ENCODE results near the gene MYO1H. TPM values are rescaled to one million over a fixed set of nuclear protein-coding genes. Genes with fewer than 3 reads are reported as not detected.

The MYO1H gene
- total RNA-seq, 1 experiment from 2014 or later, result 0.26 TPM

DNA sequence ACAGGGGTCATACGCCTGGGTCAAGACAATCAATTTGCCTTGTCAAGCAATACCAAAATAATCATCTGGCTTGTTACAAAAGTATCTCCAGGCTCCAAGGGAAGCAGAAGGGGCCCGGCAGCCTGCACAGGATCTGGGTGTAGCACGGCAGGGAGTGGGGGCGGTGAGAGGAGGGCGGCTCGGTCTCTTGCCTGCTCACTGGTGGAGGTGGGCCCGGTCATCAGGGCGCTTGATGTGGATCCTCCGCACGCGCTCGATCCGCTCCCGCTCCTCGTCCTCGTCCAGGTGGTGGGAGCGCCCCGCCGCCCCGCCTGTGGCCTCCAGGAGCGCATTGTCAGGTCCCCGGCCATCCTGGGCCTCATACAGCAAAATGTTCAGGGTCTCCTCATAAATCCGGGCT, 103.7 kb downstream of the MYO1H start:
- Mint-ChIP-seq H3K9me3 (no peaks in the 10 kb centered on the region), H3K4me3 (no peak overlapping the region), H3K27ac (no peak overlapping the region), H3K4me1 (no peaks in the 10 kb centered on the region), H3K36me3 (ENCODE audit: insufficient read depth in 1 of 3, low read depth in 3 of 3) (peaks cover 41 to 94% (median 75%) of the 10 kb centered on the region in 3 experiments; a peak in 6 of 7 replicates), H3K27me3 (ENCODE audit: low read depth) (no peaks in the 10 kb centered on the region)
- Histone ChIP-seq H4K20me1 (ENCODE audit: control insufficient read depth, insufficient read depth, insufficient read length) (no peaks in the 10 kb centered on the region), H3T11ph (ENCODE audit: low read length) (no peak overlapping the region), H2BK15ac (ENCODE audit: low read depth, low read length) (no peak overlapping the region), H3K4me1 (ENCODE audit: insufficient read depth, low read length) (no peaks in the 10 kb centered on the region), H4K91ac (ENCODE audit: insufficient read length, low read depth, low read length) (no peak overlapping the region), H3K79me1 (ENCODE audit: insufficient read depth, low read depth, low read length, poor library complexity, severe bottlenecking) (no peaks in the 10 kb centered on the region), H3K9ac (ENCODE audit: extremely low read depth, insufficient read length, low read length) (no peak overlapping the region), H2BK20ac (ENCODE audit: low read depth, low read length, poor library complexity, severe bottlenecking) (no peak overlapping the region), H3K23me2 (ENCODE audit: insufficient read length, low read depth, low read length, poor library complexity, severe bottlenecking) (no peaks in the 10 kb centered on the region), H3K4me2 (ENCODE audit: insufficient read depth, insufficient read length, low read length) (no peak overlapping the region), H4K8ac (replicated peaks; ENCODE audit: insufficient read length, low read depth, low read length) (no peak overlapping the region), H3K27ac (ENCODE audit: insufficient read length, low read depth, low read length) (no peak overlapping the region), H2AFZ (ENCODE audit: low read length) (no peak overlapping the region), H3K79me2 (ENCODE audit: insufficient read depth, low read length) (no peaks in the 10 kb centered on the region), H2AK5ac (ENCODE audit: insufficient read length, low read length) (no peak overlapping the region), H3K27me3 (ENCODE audit: insufficient read depth, low read length) (no peaks in the 10 kb centered on the region), H3K56ac (ENCODE audit: insufficient read length, low read depth, low read length) (no peak overlapping the region), H3K4ac (ENCODE audit: low read depth, low read length) (no peak overlapping the region), H3K18ac (ENCODE audit: insufficient read length, low read depth, low read length) (no peak overlapping the region), H2BK12ac (ENCODE audit: insufficient read length, low read depth, low read length) (no peak overlapping the region), H4K5ac (ENCODE audit: insufficient read length, low read depth, low read length) (no peak overlapping the region), H3K14ac (ENCODE audit: insufficient read depth, low read length) (no peak overlapping the region), H3K23ac (ENCODE audit: insufficient read length, low read depth, low read length) (no peak overlapping the region), H3K9me3 (ENCODE audit: control insufficient read depth, low read depth, low read length) (no peaks in the 10 kb centered on the region), H2BK5ac (ENCODE audit: insufficient read length, low read length) (no peak overlapping the region), H2BK120ac (ENCODE audit: low read depth, low read length, poor library complexity, severe bottlenecking) (no peak overlapping the region)
- DNase-seq, result no peak
- WGBS (ENCODE audit: extremely low coverage, insufficient read length, low lambda C conversion rate), result no CpG with 5 or more reads among the region's 23 CpGs
- TF ChIP-seq CTCF (conservative IDR thresholded peaks at IDR 0.05), result no peak

Measured in H9 (cell line).